ENCODE data around the gene EFR3B. TPM values are rescaled to one million over a fixed set of nuclear protein-coding genes. Genes with fewer than 3 reads are reported as not detected.
"Not testable (repeated sequence)": the region's sequence is repeated elsewhere in the genome, so short reads cannot be mapped to it uniquely, and the experiment has no call there.

The EFR3B gene
- total RNA-seq, 2 experiments from 2014 or later, result 1.5 TPM

GRCh38 chr2:25098670-25099486 lies 57.0 kb downstream of the EFR3B start:
- Mint-ChIP-seq H3K36me3 (no peaks in the 10 kb centered on the region), H3K27me3 (no peaks in the 10 kb centered on the region), H3K4me3 (no peak overlapping the region), H3K27ac (no peak overlapping the region), H3K4me1 (ENCODE audit: low read depth) (peaks cover 15% of the 10 kb centered on the region), H3K9me3 (peaks cover 17% of the 10 kb centered on the region)
- ChIA-PET POLR2A (no interaction called here), CTCF (interaction anchor here (1.1 kb wide), 1 partner anchor 123 kb away, joined by 3 read pairs; no protein-coding TSS in a partner anchor)
- DNase-seq, result no peak
- intact Hi-C loops (cut with micrococcal nuclease), result no loop called here

DNA sequence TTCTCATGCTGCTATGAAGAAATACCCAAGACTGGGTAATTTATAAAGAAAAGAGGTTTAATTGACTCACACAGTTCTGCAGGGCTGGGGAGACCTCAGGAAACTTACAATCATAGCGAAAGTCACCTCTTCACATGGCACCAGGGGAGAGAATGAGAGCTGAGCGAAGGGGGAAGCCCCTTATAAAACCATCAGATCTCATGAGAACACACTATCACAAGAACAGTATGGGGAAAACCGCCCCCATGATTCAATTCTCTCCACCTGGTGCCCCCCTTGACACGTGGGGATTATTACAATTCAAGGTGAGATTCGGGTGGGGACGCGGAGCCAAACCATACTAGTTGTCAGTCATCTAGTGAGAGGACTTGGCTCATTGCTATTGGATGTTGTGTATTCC lies 60.5 kb downstream of the EFR3B start:
- H3K36me3 Mint-ChIP-seq, H3K27me3 Mint-ChIP-seq, H3K4me3 Mint-ChIP-seq, H3K27ac Mint-ChIP-seq: not testable (repeated sequence)
- peaks cover 17% of the 10 kb centered on the region for H3K9me3 Mint-ChIP-seq
- DNase-seq, result peak; percentile 44
- ChIA-PET CTCF (interaction anchor here (1.6 to 3.1 kb wide), 2 partner anchors 27 to 127 kb away, joined by 4 to 13 read pairs; no protein-coding TSS in a partner anchor), POLR2A (interaction anchor here (0.7 kb wide), 2 partner anchors 583 to 595 kb away, joined by 3 read pairs; no protein-coding TSS in a partner anchor)
- peaks cover 15% of the 10 kb centered on the region for H3K4me1 Mint-ChIP-seq (ENCODE audit: low read depth)
- intact Hi-C loops (cut with micrococcal nuclease), result loop anchor here (10.0 kb wide), 1 partner anchor 58 kb away; the partner anchor contains the start of gene EFR3B

GRCh38 chr2:25103287-25103871 lies 61.5 kb downstream of the EFR3B start:
- Mint-ChIP-seq H3K27me3 (peaks cover 3% of the 10 kb centered on the region), H3K27ac (no peak overlapping the region), H3K9me3 (peaks cover 17% of the 10 kb centered on the region), H3K4me1 (ENCODE audit: low read depth) (peaks cover 15% of the 10 kb centered on the region), H3K36me3 (no peaks in the 10 kb centered on the region), H3K4me3 (no peak overlapping the region)
- ChIA-PET CTCF (interaction anchor here (3.1 kb wide), 1 partner anchor 128 kb away, joined by 13 read pairs; no protein-coding TSS in a partner anchor), POLR2A (no interaction called here)
- no peak for DNase-seq
- intact Hi-C loops (cut with micrococcal nuclease), result loop anchor here (10.0 kb wide), 1 partner anchor 59 kb away; the partner anchor contains the start of gene EFR3B

DNA sequence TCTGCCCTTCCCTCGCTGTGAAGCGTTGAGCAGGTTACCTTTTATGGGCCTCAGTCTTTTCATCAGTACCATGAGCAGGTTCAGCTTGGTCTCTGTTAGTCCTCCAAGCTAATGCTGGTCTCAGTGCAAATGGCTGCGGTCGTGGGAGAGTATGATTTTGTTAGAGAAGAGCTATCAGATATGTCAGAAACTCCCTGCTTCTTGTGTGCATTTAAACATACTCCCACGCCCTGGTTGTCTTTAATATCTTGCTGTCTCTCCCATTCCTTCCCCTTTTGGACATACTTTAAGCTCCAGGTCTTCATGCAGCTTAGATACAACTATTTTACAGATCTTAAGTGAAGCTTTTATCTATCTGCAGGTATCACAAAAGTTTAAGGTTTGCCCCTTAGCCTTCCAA lies 62.9 kb downstream of the EFR3B start:
- H3K4me1 Mint-ChIP-seq (ENCODE audit: low read depth), result peaks cover 15% of the 10 kb centered on the region
- H3K27me3 Mint-ChIP-seq, result peaks cover 3% of the 10 kb centered on the region
- no peak for DNase-seq
- ChIA-PET POLR2A (no interaction called here), CTCF (interaction anchor here (0.6 to 1.9 kb wide), 3 partner anchors 24 to 791 kb away, joined by 3 to 13 read pairs (median 6); no protein-coding TSS in a partner anchor)
- peaks cover 17% of the 10 kb centered on the region for H3K9me3 Mint-ChIP-seq
- H3K27ac Mint-ChIP-seq, result no peak overlapping the region
- intact Hi-C loops (cut with micrococcal nuclease), result loop anchor here (10.0 kb wide), 1 partner anchor 60 kb away; the partner anchor contains the start of gene EFR3B
- no peak overlapping the region for H3K4me3 Mint-ChIP-seq
- H3K36me3 Mint-ChIP-seq, result no peaks in the 10 kb centered on the region

DNA sequence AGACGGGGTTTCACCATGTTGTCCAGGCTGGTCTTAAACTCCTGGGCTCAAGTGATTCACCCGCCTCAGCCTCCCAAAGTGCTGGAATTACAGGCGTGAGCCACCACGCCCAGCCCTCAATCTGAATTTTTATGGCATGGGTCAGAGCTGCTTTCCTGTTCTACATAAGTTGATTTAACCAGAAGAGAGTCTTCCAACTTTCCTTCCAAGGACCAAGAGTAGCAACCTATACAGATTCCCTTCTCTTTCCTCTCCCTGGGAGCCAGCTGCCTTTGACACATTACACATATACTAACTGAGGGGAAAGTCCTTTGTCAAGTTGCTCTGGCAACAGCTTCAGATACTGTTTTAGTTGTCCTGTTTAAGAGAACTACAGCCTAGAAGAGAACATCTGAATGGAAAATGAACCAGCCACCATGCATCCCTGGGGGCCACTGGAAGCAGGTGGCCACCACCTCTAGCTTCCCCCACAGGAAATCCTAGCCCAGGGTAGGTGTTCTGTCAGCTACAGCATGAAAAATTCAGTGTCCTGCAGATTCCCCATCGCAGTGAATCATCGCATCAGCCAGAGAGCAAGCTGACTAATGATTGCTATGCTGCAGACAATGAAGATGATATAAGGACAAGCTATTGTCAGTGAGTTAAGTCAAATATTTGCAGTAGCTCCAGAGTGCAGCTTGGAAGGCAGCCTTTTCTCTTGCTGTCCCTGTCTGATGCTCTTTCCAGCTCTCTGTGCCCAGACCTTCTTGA lies 63.6 kb downstream of the EFR3B start:
- Mint-ChIP-seq H3K27ac (no peak overlapping the region), H3K36me3 (no peaks in the 10 kb centered on the region), H3K9me3 (peaks cover 17% of the 10 kb centered on the region), H3K27me3 (peaks cover 3% of the 10 kb centered on the region), H3K4me3 (no peak overlapping the region), H3K4me1 (ENCODE audit: low read depth) (peaks cover 15% of the 10 kb centered on the region)
- DNase-seq, result peak; percentile 22
- ChIA-PET POLR2A (no interaction called here), CTCF (interaction anchor here (1.4 to 1.9 kb wide), 2 partner anchors 23 to 130 kb away, joined by 6 to 13 read pairs; no protein-coding TSS in a partner anchor)
- intact Hi-C loops (cut with micrococcal nuclease), result loop anchor here (10.0 kb wide), 1 partner anchor 61 kb away; the partner anchor contains the start of gene EFR3B

GRCh38 chr2:25109822-25110221 lies 67.9 kb downstream of the EFR3B start:
- DNase-seq, result peak; percentile 22
- H3K4me3 Mint-ChIP-seq, result no peak overlapping the region
- CTCF ChIA-PET, result no interaction called here
- POLR2A ChIA-PET, result no interaction called here
- intact Hi-C loops (cut with micrococcal nuclease), result loop anchor here (10.0 kb wide), 1 partner anchor 65 kb away; the partner anchor contains the start of gene EFR3B
- H3K36me3 Mint-ChIP-seq, result no peaks in the 10 kb centered on the region
- no peak overlapping the region for H3K27ac Mint-ChIP-seq
- peaks cover 3% of the 10 kb centered on the region for H3K27me3 Mint-ChIP-seq
- no peaks in the 10 kb centered on the region for H3K9me3 Mint-ChIP-seq
- no peaks in the 10 kb centered on the region for H3K4me1 Mint-ChIP-seq (ENCODE audit: low read depth)

GRCh38 chr2:25112113-25112512 lies 70.2 kb downstream of the EFR3B start:
- no peaks in the 10 kb centered on the region for H3K36me3 Mint-ChIP-seq
- H3K4me1 Mint-ChIP-seq (ENCODE audit: low read depth), result no peaks in the 10 kb centered on the region
- intact Hi-C loops (cut with micrococcal nuclease), result no loop called here
- POLR2A ChIA-PET, result no interaction called here
- no peak for DNase-seq
- H3K9me3 Mint-ChIP-seq, result no peaks in the 10 kb centered on the region
- CTCF ChIA-PET, result interaction anchor here (0.9 to 1.2 kb wide), 2 partner anchors 136 kb away, joined by 3 to 6 read pairs; no protein-coding TSS in a partner anchor
- H3K4me3 Mint-ChIP-seq, result no peak overlapping the region
- no peak overlapping the region for H3K27ac Mint-ChIP-seq
- peaks cover 3% of the 10 kb centered on the region for H3K27me3 Mint-ChIP-seq

GRCh38 chr2:25115249-25115883 lies 73.5 kb downstream of the EFR3B start:
- ChIA-PET POLR2A (no interaction called here), CTCF (interaction anchor here (1.2 kb wide), 1 partner anchor 194 kb away, joined by 3 read pairs; no protein-coding TSS in a partner anchor)
- H3K27me3 Mint-ChIP-seq, result peaks cover 5% of the 10 kb centered on the region
- H3K9me3 Mint-ChIP-seq, result no peaks in the 10 kb centered on the region
- H3K36me3 Mint-ChIP-seq, result no peaks in the 10 kb centered on the region
- DNase-seq, result no peak
- H3K4me1 Mint-ChIP-seq (ENCODE audit: low read depth), result no peaks in the 10 kb centered on the region
- H3K4me3 Mint-ChIP-seq, result no peak overlapping the region
- H3K27ac Mint-ChIP-seq, result no peak overlapping the region
- intact Hi-C loops (cut with micrococcal nuclease), result no loop called here

GRCh38 chr2:25115902-25116301 lies 74.0 kb downstream of the EFR3B start:
- CTCF ChIA-PET, result interaction anchor here (1.2 kb wide), 1 partner anchor 195 kb away, joined by 3 read pairs; no protein-coding TSS in a partner anchor

DNA sequence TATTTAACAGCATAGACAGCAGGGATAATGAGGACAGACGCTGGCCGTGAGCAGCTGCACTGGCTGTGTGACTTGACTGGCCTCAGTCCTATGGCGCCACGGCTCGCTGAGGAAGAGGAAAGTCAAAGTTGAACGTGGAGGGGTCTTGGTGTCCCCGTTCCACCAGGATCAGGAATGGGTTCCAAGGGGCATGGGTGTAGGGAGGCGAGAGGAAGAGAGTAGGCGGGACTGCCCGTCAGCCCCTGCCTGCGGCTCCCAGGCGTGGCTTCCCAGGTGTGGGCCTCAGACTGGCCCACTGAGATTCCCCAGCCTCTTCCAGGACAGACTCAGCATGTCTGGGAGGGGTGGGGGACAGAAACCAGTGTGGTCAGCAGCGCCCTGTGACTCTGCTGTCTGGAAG lies 75.1 kb downstream of the EFR3B start:
- DNase-seq, result no peak
- intact Hi-C loops (cut with micrococcal nuclease), result no loop called here
- Mint-ChIP-seq H3K27me3 (peaks cover 5% of the 10 kb centered on the region), H3K27ac (no peak overlapping the region), H3K36me3 (no peaks in the 10 kb centered on the region), H3K9me3 (no peaks in the 10 kb centered on the region), H3K4me3 (no peak overlapping the region), H3K4me1 (ENCODE audit: low read depth) (no peaks in the 10 kb centered on the region)
- ChIA-PET CTCF (no interaction called here), POLR2A (no interaction called here)

More at GRCh38 chr2:25115902-25116301, 74.0 kb downstream of the EFR3B start:
- Mint-ChIP-seq H3K4me1 (ENCODE audit: low read depth) (no peaks in the 10 kb centered on the region), H3K4me3 (no peak overlapping the region), H3K27ac (no peak overlapping the region), H3K27me3 (peaks cover 5% of the 10 kb centered on the region), H3K9me3 (no peaks in the 10 kb centered on the region), H3K36me3 (no peaks in the 10 kb centered on the region)
- no peak for DNase-seq
- intact Hi-C loops (cut with micrococcal nuclease), result no loop called here
- POLR2A ChIA-PET, result no interaction called here

- DNase-seq, result no peak
- H3K36me3 Mint-ChIP-seq, result no peaks in the 10 kb centered on the region
These were observed 77.4 kb downstream of the EFR3B start for GRCh38 chr2:25119263-25119662.

More at GRCh38 chr2:25119263-25119662, 77.4 kb downstream of the EFR3B start:
- ChIA-PET CTCF (interaction anchor here (2.4 kb wide), 1 partner anchor 144 kb away, joined by 7 read pairs; no protein-coding TSS in a partner anchor), POLR2A (no interaction called here)
- peaks cover 5% of the 10 kb centered on the region for H3K27me3 Mint-ChIP-seq
- H3K4me1 Mint-ChIP-seq (ENCODE audit: low read depth), result no peaks in the 10 kb centered on the region
- H3K4me3 Mint-ChIP-seq, result no peak overlapping the region
- no peaks in the 10 kb centered on the region for H3K9me3 Mint-ChIP-seq
- intact Hi-C loops (cut with micrococcal nuclease), result no loop called here
- H3K27ac Mint-ChIP-seq, result no peak overlapping the region

Measured in activated CD4-positive, alpha-beta memory T cell treated with anti-CD3 and anti-CD28 coated beads for 36 hours (primary cell).